GM06990 (cell line): ENCODE data around the gene CREG2.

ENCODE experiments used
- DNase-seq: peaks from one replicate; pipeline ENCODE4 v3.0.0-alpha.2; 2011; ENCODE audit not compliant: insufficient read length; ENCODE audit errors: extremely low read depth
- H3K27me3 ChIP-seq: replicated peaks from 2 replicates; pipeline ENCODE4 v1.6.0; 2011; ENCODE audit warnings: low read length; ENCODE audit not compliant: control insufficient read depth, insufficient read depth
- H3K36me3 ChIP-seq: 2 replicates; pipeline ENCODE4 v1.5.1; 2011; ENCODE audit warnings: low read length; ENCODE audit not compliant: control insufficient read depth, insufficient read depth
- H3K4me3 ChIP-seq: replicated peaks from 2 replicates; pipeline ENCODE4 v1.5.1; 2011; ENCODE audit warnings: low read depth, mild to moderate bottlenecking, control low read depth, low read length
- CTCF ChIP-seq: IDR thresholded peaks from 2 replicates; pipeline ENCODE4 v1.5.1; 2011; ENCODE audit warnings: low read length, control low read depth, mild to moderate bottlenecking, inconsistent platforms; ENCODE audit not compliant: insufficient read depth, poor library complexity, severe bottlenecking

CREG2 gene

GRCh38 chr2:101400506-101401325, 13.4 kb upstream of the CREG2 start:
- no peak for TF ChIP-seq CTCF
- Histone ChIP-seq H3K36me3 (no peaks in the 10 kb centered on the region), H3K4me3 (no peak overlapping the region), H3K27me3 (peaks cover 3% of the 10 kb centered on the region)
- DNase-seq = no peak

GRCh38 chr2:101400048-101400447, 12.7 kb upstream of the CREG2 start:
- no peak for TF ChIP-seq CTCF
- Histone ChIP-seq H3K27me3 (peaks cover 3% of the 10 kb centered on the region), H3K4me3 (no peak overlapping the region), H3K36me3 (no peaks in the 10 kb centered on the region)
- DNase-seq = no peak

GRCh38 chr2:101399021-101399799, 11.9 kb upstream of the CREG2 start:
- Histone ChIP-seq H3K27me3 (peaks cover 3% of the 10 kb centered on the region), H3K4me3 (no peak overlapping the region), H3K36me3 (no peaks in the 10 kb centered on the region)
- no peak for DNase-seq
- TF ChIP-seq CTCF = no peak

GRCh38 chr2:101398116-101398821, 11.0 kb upstream of the CREG2 start:
- Histone ChIP-seq H3K4me3 (no peak overlapping the region), H3K36me3 (no peaks in the 10 kb centered on the region), H3K27me3 (peaks cover 3% of the 10 kb centered on the region)
- DNase-seq = no peak
- no peak for TF ChIP-seq CTCF

GRCh38 chr2:101396316-101396717, 9.0 kb upstream of the CREG2 start:
- Histone ChIP-seq H3K27me3 (peaks cover under 1% of the 10 kb centered on the region), H3K36me3 (no peaks in the 10 kb centered on the region), H3K4me3 (no peak overlapping the region)
- TF ChIP-seq CTCF = no peak
- no peak for DNase-seq
